Ovary (tissue), 3 donors: ENCODE results near the gene NDFIP2.

Experiments used
- POLR2A ChIP-seq: fragments of 450-650 bp; IDR thresholded peaks from one replicate; pipeline ENCODE4 v1.6.1; 2017; ENCODE audit warnings: antibody characterized with exemption, mild to moderate bottlenecking, moderate library complexity
- TF ChIP-seq, protein P1 (sequence below), 3 donors: fragments of 450-650 bp in 2 of 3; fragments of 200-600 bp in 1 of 3; IDR thresholded peaks; one replicate each; pipeline versions ENCODE4 v1.5.1 to v1.8.0; 2016 to 2022; ENCODE audit warnings: antibody characterized with exemption in 3 of 3, mild to moderate bottlenecking in 1 of 3
- donor health status: DM: no; HTN: no; CAD: no.

DNA sequence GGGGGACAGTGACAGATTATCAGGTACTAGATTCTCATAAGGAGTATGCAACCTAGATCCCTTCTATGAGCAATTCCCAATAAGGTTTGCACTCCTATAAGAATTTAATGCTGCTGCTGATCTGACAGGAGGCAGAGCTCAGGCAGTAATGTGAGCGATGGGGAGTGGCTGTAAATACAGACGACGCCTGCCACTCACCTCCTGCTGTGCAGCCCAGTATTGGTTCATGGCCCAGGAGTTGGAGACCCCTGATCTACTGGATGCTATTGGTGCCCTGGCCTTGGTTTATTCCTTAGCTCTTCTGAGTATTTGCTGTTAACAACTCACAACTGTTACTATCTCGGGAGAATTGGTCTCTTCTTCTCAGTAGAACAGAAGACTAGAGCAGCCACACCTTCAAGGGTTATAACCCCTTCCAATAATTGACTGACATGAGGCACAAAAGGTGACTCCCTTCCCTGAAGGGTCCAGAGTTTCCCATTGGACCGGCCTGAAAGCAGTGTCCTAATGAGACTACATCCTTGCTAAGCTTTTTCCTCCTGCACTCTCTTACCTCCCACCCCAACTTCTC lies 39.9 kb upstream of the NDFIP2 start:
- TF ChIP-seq, protein P1, sequence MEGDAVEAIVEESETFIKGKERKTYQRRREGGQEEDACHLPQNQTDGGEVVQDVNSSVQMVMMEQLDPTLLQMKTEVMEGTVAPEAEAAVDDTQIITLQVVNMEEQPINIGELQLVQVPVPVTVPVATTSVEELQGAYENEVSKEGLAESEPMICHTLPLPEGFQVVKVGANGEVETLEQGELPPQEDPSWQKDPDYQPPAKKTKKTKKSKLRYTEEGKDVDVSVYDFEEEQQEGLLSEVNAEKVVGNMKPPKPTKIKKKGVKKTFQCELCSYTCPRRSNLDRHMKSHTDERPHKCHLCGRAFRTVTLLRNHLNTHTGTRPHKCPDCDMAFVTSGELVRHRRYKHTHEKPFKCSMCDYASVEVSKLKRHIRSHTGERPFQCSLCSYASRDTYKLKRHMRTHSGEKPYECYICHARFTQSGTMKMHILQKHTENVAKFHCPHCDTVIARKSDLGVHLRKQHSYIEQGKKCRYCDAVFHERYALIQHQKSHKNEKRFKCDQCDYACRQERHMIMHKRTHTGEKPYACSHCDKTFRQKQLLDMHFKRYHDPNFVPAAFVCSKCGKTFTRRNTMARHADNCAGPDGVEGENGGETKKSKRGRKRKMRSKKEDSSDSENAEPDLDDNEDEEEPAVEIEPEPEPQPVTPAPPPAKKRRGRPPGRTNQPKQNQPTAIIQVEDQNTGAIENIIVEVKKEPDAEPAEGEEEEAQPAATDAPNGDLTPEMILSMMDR (IDR thresholded peaks at IDR 0.05): no peak
- no peak for TF ChIP-seq POLR2A
